ENCODE results near the gene SNX14.

- TF ChIP-seq GABPA (IDR thresholded peaks at IDR 0.05; ENCODE audit: low read depth) (no peak), CTCF (IDR thresholded peaks at IDR 0.05; ENCODE audit: insufficient read depth, low read length) (no peak), POLR2AphosphoS5 (IDR thresholded peaks at IDR 0.05; ENCODE audit: low read depth) (no peak), SPI1 (IDR thresholded peaks at IDR 0.05; ENCODE audit: borderline replicate concordance, low read depth) (no peak), REST (IDR thresholded peaks at IDR 0.05; ENCODE audit: insufficient replicate concordance, low read depth) (no peak)
Observed at GRCh38 chr6:85462673-85463072, 131.0 kb downstream of the SNX14 start.

All from HL-60 (cell line).